Posterior cingulate gyrus (tissue), 11 donors: ENCODE data around the gene MYO5A.
A peak's percentile ranks its signal among the peaks of the same experiment; 100 is the strongest.

Source experiments
- DNase-seq, 10 donors: peaks; one replicate each; pipeline versions ENCODE4 v3.0.0 to v3.0.0-alpha.2; 2020 to 2021; ENCODE audit warnings: mixed read lengths in 3 of 10
- intact Hi-C: fragments of 100-400 bp; cut with DNase I; formaldehyde crosslinking; loops from one replicate; pipeline ENCODE4 v1.15.1; 2023

Gene MYO5A

GRCh38 chr15:52383100-52383588, 145.5 kb downstream of the MYO5A start:
- intact Hi-C loops, result no loop called here
- no peak for DNase-seq

DNA sequence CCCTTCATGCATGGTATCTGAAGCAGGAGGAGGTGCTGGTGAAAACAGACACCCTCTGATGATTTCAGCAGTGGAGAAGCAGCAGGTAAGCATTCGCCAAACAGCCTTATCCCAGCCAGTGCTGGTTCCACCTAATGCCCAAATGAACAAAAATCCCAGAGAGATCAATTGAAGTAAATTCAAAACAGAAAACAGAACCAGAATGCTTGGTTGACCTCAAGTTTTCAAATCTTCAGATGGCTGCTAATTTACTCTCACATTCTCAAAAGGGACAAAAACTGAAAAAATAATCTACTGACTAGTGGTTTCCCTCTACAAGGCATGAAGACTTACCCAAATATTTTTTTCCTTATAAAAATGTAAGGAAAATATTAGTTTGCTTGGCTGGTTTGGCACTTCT, 146.0 kb downstream of the MYO5A start:
- no peak for DNase-seq
- intact Hi-C loops, result no loop called here

- no peak for DNase-seq
- intact Hi-C loops, result no loop called here
Measured at GRCh38 chr15:52379395-52380106, 149.1 kb downstream of the MYO5A start.

DNA sequence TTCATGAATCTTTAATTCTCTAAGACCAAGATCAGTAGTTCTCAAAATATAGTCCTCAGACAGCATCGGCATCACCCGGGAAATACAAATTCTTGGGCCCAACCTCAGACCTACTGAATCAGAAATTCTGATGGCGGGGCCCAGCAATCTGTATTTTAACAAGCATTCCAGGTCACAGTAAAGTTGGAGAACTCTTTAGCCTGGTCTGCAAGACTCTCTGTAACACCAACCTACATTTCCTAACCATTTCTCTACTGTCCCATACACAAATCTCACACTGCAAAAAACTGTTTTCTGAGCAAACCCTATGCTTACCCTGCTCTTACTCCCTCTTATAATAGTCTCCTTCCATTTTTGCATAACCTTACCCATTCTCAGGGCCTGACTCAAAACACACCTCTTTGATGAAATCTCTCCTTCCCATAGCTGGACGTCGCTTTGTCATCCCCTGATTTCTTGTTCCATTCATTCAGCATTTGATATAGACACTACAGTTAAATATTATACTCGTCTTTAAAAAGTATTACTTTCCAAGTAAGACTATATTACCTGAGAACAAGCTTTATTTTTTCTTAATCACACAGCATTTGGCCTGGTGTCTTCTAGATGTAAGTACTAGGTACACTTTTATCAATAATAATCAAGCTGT, 149.8 kb downstream of the MYO5A start:
- intact Hi-C loops, result no loop called here
- DNase-seq, result no peak

- DNase-seq, result no peak
- intact Hi-C loops, result no loop called here
Measured at GRCh38 chr15:52370010-52370409, 158.7 kb downstream of the MYO5A start.

GRCh38 chr15:52369455-52369854, 159.2 kb downstream of the MYO5A start:
- intact Hi-C loops, result no loop called here
- no peak for DNase-seq

- intact Hi-C loops, result no loop called here
Measured at GRCh38 chr15:52369030-52369429, 159.7 kb downstream of the MYO5A start.

DNA sequence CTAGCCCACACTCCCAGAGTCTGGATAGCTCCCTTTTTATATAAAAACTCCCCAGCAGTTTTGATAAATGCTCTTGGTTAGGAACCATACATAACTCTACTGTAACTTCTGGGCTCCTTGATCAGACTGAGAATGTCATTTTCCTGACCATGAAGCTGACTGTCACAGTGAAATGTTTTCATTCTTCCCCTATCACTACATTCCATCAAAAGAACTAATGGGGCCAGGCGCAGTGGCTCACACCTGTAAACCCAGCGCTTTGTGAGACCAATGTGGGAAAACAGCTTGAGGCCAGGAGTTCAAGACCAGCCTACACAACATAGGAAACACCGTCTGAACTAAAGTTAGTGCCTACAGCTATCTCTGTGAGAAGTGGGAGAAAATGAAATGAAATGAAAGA, 160.3 kb downstream of the MYO5A start:
- DNase-seq, result no peak
- intact Hi-C loops, result no loop called here

More at GRCh38 chr15:52369030-52369429, 159.7 kb downstream of the MYO5A start:
- DNase-seq, result no peak

DNA sequence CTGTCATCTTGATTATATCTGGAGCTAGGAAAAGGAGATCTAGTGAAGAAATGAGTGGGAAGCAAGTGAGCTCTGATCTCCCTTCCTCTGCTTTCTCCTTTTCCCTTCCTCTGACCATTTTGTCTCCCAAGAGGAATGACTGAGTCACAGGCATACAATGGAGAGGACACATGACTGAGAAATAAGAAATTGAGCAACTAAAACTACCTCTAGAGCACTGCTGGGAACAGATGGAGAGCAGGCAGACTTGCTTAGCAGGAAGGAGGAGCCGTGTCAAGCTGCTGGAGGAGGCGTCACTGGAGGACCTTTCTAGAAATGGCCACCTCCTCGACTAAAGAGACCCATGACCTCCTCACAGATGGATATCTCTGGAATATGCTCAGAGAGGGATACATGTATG, 166.2 kb downstream of the MYO5A start:
- intact Hi-C loops, result no loop called here
- DNase-seq, result no peak

GRCh38 chr15:52361975-52362494, 166.6 kb downstream of the MYO5A start:
- DNase-seq, result no peak
- intact Hi-C loops, result no loop called here

GRCh38 chr15:52361494-52361893, 167.2 kb downstream of the MYO5A start:
- DNase-seq, result no peak
- intact Hi-C loops, result no loop called here

GRCh38 chr15:52360229-52361203, 168.2 kb downstream of the MYO5A start:
- no peak for DNase-seq
- intact Hi-C loops, result no loop called here

- DNase-seq, result no peak
- intact Hi-C loops, result no loop called here
Measured at GRCh38 chr15:52359722-52360121, 169.0 kb downstream of the MYO5A start.

- DNase-seq, result peak in 1 of 10 donors; percentile 87
- intact Hi-C loops, result no loop called here
Measured at GRCh38 chr15:52357949-52358348, 170.7 kb downstream of the MYO5A start.

GRCh38 chr15:52352086-52352485, 176.6 kb downstream of the MYO5A start:
- no peak for DNase-seq
- intact Hi-C loops, result no loop called here

- intact Hi-C loops, result no loop called here
- DNase-seq, result no peak
Measured at GRCh38 chr15:52351206-52351908, 177.3 kb downstream of the MYO5A start.

GRCh38 chr15:52350423-52350822, 178.3 kb downstream of the MYO5A start:
- intact Hi-C loops, result no loop called here
- no peak for DNase-seq

GRCh38 chr15:52349052-52349700, 179.5 kb downstream of the MYO5A start:
- intact Hi-C loops, result no loop called here

GRCh38 chr15:52348056-52348745, 180.5 kb downstream of the MYO5A start:
- intact Hi-C loops, result no loop called here

More at GRCh38 chr15:52349052-52349700, 179.5 kb downstream of the MYO5A start:
- no peak for DNase-seq

More at GRCh38 chr15:52348056-52348745, 180.5 kb downstream of the MYO5A start:
- no peak for DNase-seq
